ENCODE measurements around the gene DDRGK1.

The DDRGK1 gene

GRCh38 chr20:3150908-3151307, 53.6 kb downstream of the DDRGK1 start:
- no peak for TF ChIP-seq CTCF (conservative IDR thresholded peaks at IDR 0.05; ENCODE audit: low read depth, low read length)
- no peak overlapping the region for H3K4me3 ChIP-seq (ENCODE audit: low read length)
- no peak for DNase-seq (ENCODE audit: low read depth)

GRCh38 chr20:3146732-3147341, 57.6 kb downstream of the DDRGK1 start:
- no peak for TF ChIP-seq CTCF (conservative IDR thresholded peaks at IDR 0.05; ENCODE audit: low read depth, low read length)
- DNase-seq (ENCODE audit: low read depth): no peak
- H3K4me3 ChIP-seq (ENCODE audit: low read length): no peak overlapping the region

- TF ChIP-seq CTCF (conservative IDR thresholded peaks at IDR 0.05; ENCODE audit: low read depth, low read length): no peak
- no peak overlapping the region for H3K4me3 ChIP-seq (ENCODE audit: low read length)
- no peak for DNase-seq (ENCODE audit: low read depth)
Observed at GRCh38 chr20:3141757-3142156, 62.7 kb downstream of the DDRGK1 start.
